Measurements from ENCODE around the gene ASRGL1.

Gene ASRGL1

GRCh38 chr11:62402226-62402959 is 65.1 kb downstream of the ASRGL1 start:
- peak overlapping the region in 9 of 11 experiments; percentile 21 to 64 (median 45); a peak in 14 of 22 replicates for H3K4me2 ChIP-seq
- H3K27me3 ChIP-seq = no peaks in the 10 kb centered on the region
- no peaks in the 10 kb centered on the region for H3K9me3 ChIP-seq (replicated peaks in 1 of 11)
- no peaks in the 10 kb centered on the region for H4K20me1 ChIP-seq
- no peaks in the 10 kb centered on the region for H3K36me3 ChIP-seq
- H3K9ac ChIP-seq = no peak overlapping the region
- H3K4me1 ChIP-seq = peaks cover 17 to 39% (median 31%) of the 10 kb centered on the region in 10 experiments
- no peak for TF ChIP-seq Cebpa-rat (IDR thresholded peaks at IDR 0.05)
- H3K27ac ChIP-seq = peak overlapping the region in 2 of 11 experiments; percentile 1 to 33; a peak in 4 of 22 replicates
- no peak overlapping the region for H3K4me3 ChIP-seq

GRCh38 chr11:62402960-62403730 is 65.9 kb downstream of the ASRGL1 start:
- H3K4me3 ChIP-seq = no peak overlapping the region
- no peak overlapping the region for H3K9ac ChIP-seq
- H3K27me3 ChIP-seq = no peaks in the 10 kb centered on the region
- no peaks in the 10 kb centered on the region for H4K20me1 ChIP-seq
- no peaks in the 10 kb centered on the region for H3K9me3 ChIP-seq (replicated peaks in 1 of 11)
- no peak for TF ChIP-seq Cebpa-rat (IDR thresholded peaks at IDR 0.05)
- peak overlapping the region in 3 of 11 experiments; percentile 45 to 64 (median 55); a peak in 5 of 22 replicates for H3K4me2 ChIP-seq
- H3K36me3 ChIP-seq = no peaks in the 10 kb centered on the region
- peaks cover 10 to 32% (median 24%) of the 10 kb centered on the region in 10 experiments for H3K4me1 ChIP-seq
- no peak overlapping the region for H3K27ac ChIP-seq

DNA sequence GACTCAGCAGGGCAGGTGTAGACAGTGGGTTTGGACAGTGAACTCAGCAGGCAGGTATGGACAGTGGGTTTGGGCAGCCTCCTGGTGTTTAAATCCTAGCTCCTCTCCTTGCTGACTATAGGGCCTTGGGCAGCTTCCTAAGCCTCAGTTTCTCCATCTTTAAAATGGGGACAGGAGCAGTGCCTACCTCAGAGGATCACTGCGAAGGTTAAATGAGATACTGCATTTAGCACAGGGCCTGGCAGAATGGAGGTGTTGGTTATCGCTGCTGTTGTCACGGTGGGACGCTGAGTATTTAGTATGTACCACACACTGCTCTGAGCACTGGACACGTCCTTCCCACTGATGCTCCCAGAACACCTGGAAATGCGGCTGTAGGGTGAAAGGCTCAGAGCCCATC is 67.2 kb downstream of the ASRGL1 start:
- Histone ChIP-seq H3K27me3 (no peaks in the 10 kb centered on the region), H3K4me2 (no peak overlapping the region), H4K20me1 (no peaks in the 10 kb centered on the region), H3K9ac (no peak overlapping the region), H3K9me3 (replicated peaks in 1 of 11) (no peaks in the 10 kb centered on the region), H3K36me3 (no peaks in the 10 kb centered on the region), H3K4me1 (peaks cover 0 to 19% (median 11%) of the 10 kb centered on the region in 10 experiments; a peak in 15 of 20 replicates), H3K4me3 (no peak overlapping the region), H3K27ac (no peak overlapping the region)
- no peak for TF ChIP-seq Cebpa-rat (IDR thresholded peaks at IDR 0.05)

DNA sequence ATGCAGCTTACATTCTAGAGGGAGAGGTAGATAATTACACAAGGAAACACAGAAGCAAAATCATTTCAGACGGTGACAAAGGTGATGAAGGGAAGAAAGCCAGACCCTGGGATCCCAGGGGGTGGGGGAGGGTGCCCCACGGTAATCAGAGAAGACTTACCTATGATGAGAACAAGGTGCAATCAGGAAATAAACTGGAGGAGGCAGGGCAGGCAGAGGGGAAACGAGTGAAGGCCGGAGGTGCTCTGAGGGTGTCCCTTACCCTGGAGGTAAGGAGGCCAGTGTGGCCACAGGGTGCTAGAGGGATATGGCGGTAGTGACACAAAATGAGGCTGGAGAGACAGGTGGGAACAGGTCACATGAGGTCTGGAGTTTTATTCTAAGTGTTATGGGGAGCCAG is 67.7 kb downstream of the ASRGL1 start:
- no peak for TF ChIP-seq Cebpa-rat (IDR thresholded peaks at IDR 0.05)
- Histone ChIP-seq H4K20me1 (no peaks in the 10 kb centered on the region), H3K4me1 (peaks cover 0 to 17% (median 11%) of the 10 kb centered on the region in 10 experiments; a peak in 14 of 20 replicates), H3K9me3 (replicated peaks in 1 of 11) (no peaks in the 10 kb centered on the region), H3K9ac (no peak overlapping the region), H3K4me2 (no peak overlapping the region), H3K27ac (no peak overlapping the region), H3K4me3 (no peak overlapping the region), H3K27me3 (no peaks in the 10 kb centered on the region), H3K36me3 (no peaks in the 10 kb centered on the region)

- Histone ChIP-seq H3K4me2 (no peak overlapping the region), H3K4me1 (peaks cover 0 to 17% (median 11%) of the 10 kb centered on the region in 10 experiments; a peak in 14 of 20 replicates), H3K9me3 (replicated peaks in 1 of 11) (no peaks in the 10 kb centered on the region), H4K20me1 (no peaks in the 10 kb centered on the region; a peak in 1 of 22 replicates), H3K27ac (no peak overlapping the region), H3K4me3 (no peak overlapping the region), H3K27me3 (no peaks in the 10 kb centered on the region), H3K36me3 (peaks cover 0 to 8% (median 0%) of the 10 kb centered on the region in 11 experiments; a peak in 4 of 22 replicates), H3K9ac (no peak overlapping the region)
- no peak for TF ChIP-seq Cebpa-rat (IDR thresholded peaks at IDR 0.05)
Measured at GRCh38 chr11:62406034-62406433, 68.8 kb downstream of the ASRGL1 start.

- H3K36me3 ChIP-seq = peaks cover 0 to 18% (median 0%) of the 10 kb centered on the region in 11 experiments; a peak in 5 of 22 replicates
- H3K4me2 ChIP-seq = no peak overlapping the region
- no peaks in the 10 kb centered on the region for H3K27me3 ChIP-seq
- no peak overlapping the region for H3K27ac ChIP-seq
- no peak for TF ChIP-seq Cebpa-rat (IDR thresholded peaks at IDR 0.05)
- no peak overlapping the region for H3K4me3 ChIP-seq
- no peaks in the 10 kb centered on the region for H3K9me3 ChIP-seq (replicated peaks in 1 of 11)
- no peak overlapping the region for H3K9ac ChIP-seq
- H3K4me1 ChIP-seq = peaks cover 0 to 16% (median 2%) of the 10 kb centered on the region in 10 experiments; a peak in 10 of 20 replicates
- H4K20me1 ChIP-seq = peaks cover 0 to 9% (median 0%) of the 10 kb centered on the region in 11 experiments; a peak in 3 of 22 replicates
Measured at GRCh38 chr11:62409831-62410230, 72.6 kb downstream of the ASRGL1 start.

DNA sequence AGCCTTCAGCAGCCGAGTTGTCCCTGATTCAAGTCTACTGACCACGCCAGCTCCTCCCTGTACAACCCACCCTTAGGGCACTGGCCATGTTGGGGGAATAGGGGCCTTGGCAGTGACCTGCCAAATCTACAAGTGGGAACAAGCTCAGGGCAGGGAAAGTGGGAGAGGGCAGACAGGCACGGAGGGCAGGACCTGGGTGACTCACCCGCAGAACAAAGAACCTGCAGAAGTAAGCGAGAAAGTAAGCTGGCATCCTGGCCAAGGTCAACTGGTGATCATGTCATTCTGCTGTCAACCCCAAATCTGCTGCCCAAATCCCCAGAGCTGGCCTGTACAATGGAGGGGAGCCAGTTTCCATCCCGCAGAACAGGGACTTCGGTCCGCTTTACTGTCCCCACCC is 73.7 kb downstream of the ASRGL1 start:
- TF ChIP-seq Cebpa-rat (IDR thresholded peaks at IDR 0.05) = no peak
- Histone ChIP-seq H3K4me2 (no peak overlapping the region), H3K27ac (no peak overlapping the region), H3K9me3 (replicated peaks in 1 of 11) (no peaks in the 10 kb centered on the region), H3K9ac (no peak overlapping the region), H3K4me1 (peaks cover 0 to 25% (median 6%) of the 10 kb centered on the region in 10 experiments; a peak in 11 of 20 replicates), H3K27me3 (no peaks in the 10 kb centered on the region), H3K4me3 (no peak overlapping the region), H4K20me1 (peaks cover 0 to 9% (median 0%) of the 10 kb centered on the region in 11 experiments; a peak in 3 of 22 replicates), H3K36me3 (peaks cover 0 to 19% (median 0%) of the 10 kb centered on the region in 11 experiments; a peak in 6 of 22 replicates)

GRCh38 chr11:62411524-62411923 is 74.3 kb downstream of the ASRGL1 start:
- no peaks in the 10 kb centered on the region for H3K27me3 ChIP-seq
- H3K9me3 ChIP-seq (replicated peaks in 1 of 11) = no peaks in the 10 kb centered on the region
- no peak overlapping the region for H3K4me3 ChIP-seq
- H3K27ac ChIP-seq = no peak overlapping the region
- peaks cover 0 to 9% (median 0%) of the 10 kb centered on the region in 11 experiments; a peak in 3 of 22 replicates for H4K20me1 ChIP-seq
- H3K4me2 ChIP-seq = no peak overlapping the region
- H3K9ac ChIP-seq = no peak overlapping the region
- peaks cover 0 to 28% (median 6%) of the 10 kb centered on the region in 10 experiments; a peak in 11 of 20 replicates for H3K4me1 ChIP-seq
- H3K36me3 ChIP-seq = peaks cover 0 to 25% (median 0%) of the 10 kb centered on the region in 11 experiments; a peak in 6 of 22 replicates
- TF ChIP-seq Cebpa-rat (IDR thresholded peaks at IDR 0.05) = no peak

Data from BLaER1 treated with 17β-estradiol and CSF1 and Interleukin-3, amounts not matched to agents 10 nM and 100 nM (cell line).